Measurements from ENCODE around the gene TRIM17.

The TRIM17 gene

GRCh38 chr1:228400692-228401454 lies 15.8 kb downstream of the TRIM17 start:
- H3K36me3 ChIP-seq (ENCODE audit: control insufficient read depth in 2 of 2, insufficient read depth in 1 of 2, low read length in 2 of 2), result peaks cover 14 to 87% of the 10 kb centered on the region in 2 experiments; a peak in 2 of 3 replicates
- H3K27ac ChIP-seq (ENCODE audit: extremely low read depth, low read depth, low read length), result no peak overlapping the region
- ChIA-PET CTCF (no interaction called here), POLR2A (no interaction called here)
- H3K9me3 ChIP-seq (ENCODE audit: control insufficient read depth, insufficient read depth, low read depth, low read length), result no peaks in the 10 kb centered on the region
- peaks cover 8% of the 10 kb centered on the region for H3K4me1 ChIP-seq (ENCODE audit: control insufficient read depth, insufficient read depth, low read length)
- H3K4me3 ChIP-seq (ENCODE audit: low read depth, low read length), result no peak overlapping the region
- no peak for TF ChIP-seq ZNF521 (tag by site-specific recombination; IDR thresholded peaks at IDR 0.05)
- no peak for TF ChIP-seq ZNF629 (tag by site-specific recombination; IDR thresholded peaks at IDR 0.05)
- TF ChIP-seq ZNF174 (tag by site-specific recombination; IDR thresholded peaks at IDR 0.05), result no peak
- no peak for TF ChIP-seq YY2 (tag by site-specific recombination; IDR thresholded peaks at IDR 0.05)
- no peak for TF ChIP-seq ZNF354C (tag by site-specific recombination; IDR thresholded peaks at IDR 0.05; ENCODE audit: borderline replicate concordance, low read depth)
- no peak for TF ChIP-seq ZNF394 (tag by site-specific recombination; IDR thresholded peaks at IDR 0.05; ENCODE audit: borderline replicate concordance)
- peak; percentile 84 for TF ChIP-seq SCRT2 (tag by site-specific recombination; IDR thresholded peaks at IDR 0.05)
- TF ChIP-seq ZFHX2 (tag by site-specific recombination; conservative IDR thresholded peaks at IDR 0.05), result peak; percentile 57
- TF ChIP-seq EGR2 (tag by site-specific recombination; IDR thresholded peaks at IDR 0.05; ENCODE audit: low read depth), result peak; percentile 79
- no peak for TF ChIP-seq ZNF555 (tag by site-specific recombination; conservative IDR thresholded peaks at IDR 0.05)
- TF ChIP-seq GLIS2 (tag by site-specific recombination; IDR thresholded peaks at IDR 0.05), result no peak
- no peak for TF ChIP-seq ZSCAN18 (tag by site-specific recombination; IDR thresholded peaks at IDR 0.05)
- TF ChIP-seq GLI2 (tag by site-specific recombination; IDR thresholded peaks at IDR 0.05; ENCODE audit: borderline replicate concordance, low read depth), result no peak
- TF ChIP-seq SETDB1 (IDR thresholded peaks at IDR 0.05; ENCODE audit: insufficient read length, low read length), result no peak
- TF ChIP-seq ZNF621 (tag by site-specific recombination; IDR thresholded peaks at IDR 0.05), result no peak
- TF ChIP-seq ZNF701 (tag by site-specific recombination; IDR thresholded peaks at IDR 0.05), result no peak
- TF ChIP-seq ZNF560 (tag by site-specific recombination; IDR thresholded peaks at IDR 0.05; ENCODE audit: borderline replicate concordance), result no peak
- no peak for TF ChIP-seq HOXD13 (CRISPR knock-in tag; IDR thresholded peaks at IDR 0.05; ENCODE audit: borderline replicate concordance)
- no peak for TF ChIP-seq ZNF837 (tag by site-specific recombination; IDR thresholded peaks at IDR 0.05)
- no peak for TF ChIP-seq ZNF350 (tag by site-specific recombination; IDR thresholded peaks at IDR 0.05)
- no peak for TF ChIP-seq TSHZ1 (tag by site-specific recombination; IDR thresholded peaks at IDR 0.05; ENCODE audit: borderline replicate concordance)
- no peak for TF ChIP-seq ZNF138 (tag by site-specific recombination; IDR thresholded peaks at IDR 0.05; ENCODE audit: borderline replicate concordance)
- 0 out of 2 replicates have a peak, but pooled peaks have one; percentile 59 for TF ChIP-seq SCRT1 (tag by site-specific recombination; IDR thresholded peaks at IDR 0.05; ENCODE audit: borderline replicate concordance)
- no peak for TF ChIP-seq ATF2 (tag by site-specific recombination; IDR thresholded peaks at IDR 0.05; ENCODE audit: low read depth)
- TF ChIP-seq ZNF580 (tag by site-specific recombination; IDR thresholded peaks at IDR 0.05), result no peak
- TF ChIP-seq ZNF248 (tag by site-specific recombination; IDR thresholded peaks at IDR 0.05), result no peak
- TF ChIP-seq SP3 (tag by site-specific recombination; IDR thresholded peaks at IDR 0.05), result no peak
- TF ChIP-seq ZNF785 (tag by site-specific recombination; IDR thresholded peaks at IDR 0.05), result no peak
- TF ChIP-seq ELK4 (IDR thresholded peaks at IDR 0.05; ENCODE audit: borderline replicate concordance, low read depth, low read length), result no peak

Data from HEK293 (cell line).